NK-92 (cell line): Measurements from ENCODE around the gene SLAMF9.

Experiments
- DNase-seq: peaks from one replicate; lab custom pipeline; 2025; ENCODE audit not compliant: unreplicated experiment; lab: John Stamatoyannopoulos, UW

The SLAMF9 gene

DNA sequence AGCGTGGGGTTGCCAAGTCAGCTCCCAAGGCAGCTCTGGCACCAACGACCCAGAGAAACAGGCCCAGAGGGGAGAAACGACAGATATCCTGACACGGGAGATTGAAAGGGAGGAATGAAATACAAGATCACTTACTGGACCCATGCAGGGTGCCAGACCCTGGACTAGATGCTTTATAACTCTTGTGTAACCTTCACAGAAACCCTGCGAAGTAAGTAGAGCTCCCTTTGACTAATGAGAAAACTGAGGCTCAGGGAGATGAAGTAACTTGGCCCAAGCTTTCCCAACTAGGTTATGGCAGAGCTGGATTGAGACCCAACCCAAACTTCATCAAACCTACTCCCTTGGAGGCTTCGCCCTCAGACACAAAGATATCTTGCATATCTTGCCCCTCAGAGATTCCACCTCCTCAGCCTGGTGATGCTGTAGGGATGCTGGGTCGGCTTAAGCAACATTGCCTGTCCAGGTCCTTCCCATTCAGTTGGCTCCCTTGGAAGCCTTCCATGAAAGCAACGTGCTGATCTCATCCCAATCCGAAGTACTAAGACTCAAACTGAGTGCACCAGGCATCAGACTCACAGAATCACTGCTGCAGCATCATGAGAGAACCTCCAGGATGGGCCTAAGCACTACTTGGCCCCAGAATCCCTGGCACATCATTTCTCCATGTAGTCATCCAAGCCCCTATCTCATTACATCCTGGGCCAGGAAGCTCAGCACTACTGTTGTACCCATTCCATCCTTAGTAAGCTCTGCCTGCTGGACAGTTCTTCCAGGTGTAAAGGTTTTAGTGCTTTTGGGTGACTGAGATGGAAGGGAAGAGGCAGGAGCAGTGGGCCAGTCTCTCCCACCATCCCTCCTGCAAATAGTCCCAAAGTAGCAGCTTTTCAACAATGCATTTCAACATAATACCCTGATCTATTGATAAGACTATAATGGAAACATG is 7.5 kb downstream of the SLAMF9 start:
- DNase-seq, result no peak

DNA sequence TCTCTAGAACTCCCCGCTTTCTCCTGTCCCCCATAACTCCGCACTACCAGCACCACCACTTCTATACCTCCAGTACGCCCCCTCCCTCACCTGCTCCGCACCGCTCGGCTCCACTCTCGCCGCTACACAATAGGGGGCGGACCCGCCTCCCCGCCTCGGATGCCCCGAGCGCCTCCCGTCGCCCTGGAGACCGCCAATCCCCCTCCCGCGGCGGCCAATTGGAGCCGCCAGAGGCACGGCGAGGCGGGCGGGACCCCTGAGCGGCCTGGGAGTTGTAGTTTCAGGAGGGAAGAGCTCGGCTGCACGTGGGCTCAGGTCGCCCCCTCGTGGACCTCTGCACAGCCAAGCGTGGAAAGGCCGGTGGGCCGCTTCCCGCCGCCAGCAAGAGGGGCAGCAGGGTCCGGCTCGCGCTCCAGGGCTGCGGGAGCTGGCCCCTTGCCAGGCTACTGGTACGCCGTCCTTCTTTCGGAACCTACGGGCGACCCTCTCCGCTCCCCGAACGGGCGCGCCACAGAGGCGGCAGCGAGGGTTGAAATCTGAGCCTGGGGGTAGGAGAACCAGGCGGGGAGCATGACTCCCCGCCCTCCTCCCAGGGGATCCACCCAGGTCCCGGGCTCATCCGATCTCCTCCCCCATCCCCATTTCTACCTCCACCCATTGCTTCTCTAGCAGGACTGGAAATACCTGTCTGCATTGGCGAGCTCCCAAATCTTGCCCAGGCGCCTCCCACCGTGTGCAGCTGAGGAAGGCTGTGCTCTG is 8.4 kb downstream of the SLAMF9 start, which contains the start of gene IGSF9:
IGSF9 (minus strand) TSS at position 131 of the 759 bp plus-strand sequence. CDS start 2,159 bp downstream, outside the sequence.
- DNase-seq, result no peak

DNA sequence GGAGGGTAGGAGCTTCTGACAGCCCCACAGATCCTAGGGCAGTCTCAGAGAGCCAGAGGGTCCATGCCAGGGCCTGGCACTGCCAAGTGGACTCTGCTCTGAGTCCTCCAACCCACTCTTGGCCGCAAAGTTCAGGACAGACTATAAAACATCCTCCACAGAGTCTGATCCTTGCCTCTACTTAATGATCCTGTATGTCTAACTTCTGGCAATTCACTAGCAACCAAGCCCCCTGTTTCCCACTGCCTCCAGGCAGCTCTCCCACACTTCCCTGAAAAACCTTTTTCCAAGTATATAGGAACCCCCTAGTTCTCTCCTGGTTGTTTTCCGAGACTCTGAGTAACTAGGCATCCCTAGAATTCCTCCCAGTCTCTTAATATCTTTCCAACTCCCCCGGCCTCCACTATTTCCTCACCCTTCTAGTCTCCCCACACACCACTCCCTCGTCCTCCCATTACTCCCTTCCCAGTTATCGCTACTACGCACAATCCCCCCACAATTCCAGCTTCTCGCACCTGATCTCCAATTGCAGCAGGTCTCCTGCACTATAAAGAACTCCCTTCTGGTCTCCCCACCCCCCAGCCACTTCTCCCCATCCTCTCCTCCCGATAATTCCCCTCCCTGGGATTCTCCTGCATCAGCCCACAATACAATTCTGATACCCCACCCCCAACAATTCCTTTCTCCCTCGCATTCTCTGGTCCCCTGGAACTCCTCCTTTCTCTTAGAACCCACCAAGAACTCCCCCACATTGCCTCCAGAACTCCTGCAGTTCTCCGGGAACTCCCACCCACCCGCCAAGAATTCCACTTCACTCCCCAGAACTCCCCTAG is 9.2 kb downstream of the SLAMF9 start:
- DNase-seq, result no peak

DNA sequence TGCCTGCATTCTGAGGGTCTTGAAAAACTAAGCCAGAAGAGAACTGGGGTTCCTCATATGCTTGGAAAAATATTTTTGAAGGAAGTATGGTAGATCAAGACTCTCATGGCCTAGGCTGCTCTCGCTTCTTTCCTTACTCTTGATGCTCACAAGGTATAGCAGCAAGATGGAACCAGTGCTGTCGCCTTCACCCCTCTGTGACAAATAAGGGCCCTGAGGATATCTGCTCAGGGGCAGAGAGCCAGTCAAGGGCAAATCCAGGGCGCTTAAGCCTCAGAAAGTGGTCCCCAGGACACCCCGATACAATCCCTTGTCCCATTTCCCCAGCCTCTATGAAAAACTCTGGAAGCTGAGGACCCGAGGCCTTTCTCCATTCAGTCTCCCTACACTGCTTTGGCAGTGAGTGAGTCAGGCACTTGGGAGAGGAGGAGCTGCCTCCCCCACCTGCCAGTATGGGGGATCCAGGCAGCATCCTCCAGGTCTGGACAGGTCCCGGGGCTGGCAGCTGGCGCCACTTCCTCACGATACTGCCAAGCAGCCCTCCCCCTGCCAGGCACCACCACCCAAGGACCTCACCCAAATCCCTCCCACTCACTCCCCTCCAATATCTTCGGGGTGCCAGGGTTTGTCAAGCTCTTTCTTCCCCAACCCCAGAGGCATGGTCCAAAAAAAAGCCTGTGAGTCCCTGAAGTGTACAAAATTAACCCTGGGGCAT is 10.0 kb downstream of the SLAMF9 start:
- no peak for DNase-seq

DNA sequence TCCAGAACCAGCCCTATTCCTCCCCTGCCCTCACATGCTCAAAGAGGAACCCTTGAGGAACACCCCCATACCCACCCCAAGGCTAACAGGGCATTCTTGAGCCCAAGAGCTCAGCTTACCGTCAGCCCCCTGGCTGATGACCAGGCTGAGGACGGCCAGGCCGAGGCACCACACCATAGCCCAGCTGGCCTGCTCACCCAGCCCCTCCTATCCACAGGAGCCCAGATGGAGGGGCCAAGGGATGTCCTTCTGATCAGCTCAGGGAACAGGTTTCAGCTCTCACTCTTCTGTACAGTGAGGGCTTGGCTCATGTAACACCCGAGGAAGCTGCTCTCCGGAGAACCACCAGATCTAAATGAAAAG is 10.8 kb downstream of the SLAMF9 start:
- DNase-seq, result no peak

DNA sequence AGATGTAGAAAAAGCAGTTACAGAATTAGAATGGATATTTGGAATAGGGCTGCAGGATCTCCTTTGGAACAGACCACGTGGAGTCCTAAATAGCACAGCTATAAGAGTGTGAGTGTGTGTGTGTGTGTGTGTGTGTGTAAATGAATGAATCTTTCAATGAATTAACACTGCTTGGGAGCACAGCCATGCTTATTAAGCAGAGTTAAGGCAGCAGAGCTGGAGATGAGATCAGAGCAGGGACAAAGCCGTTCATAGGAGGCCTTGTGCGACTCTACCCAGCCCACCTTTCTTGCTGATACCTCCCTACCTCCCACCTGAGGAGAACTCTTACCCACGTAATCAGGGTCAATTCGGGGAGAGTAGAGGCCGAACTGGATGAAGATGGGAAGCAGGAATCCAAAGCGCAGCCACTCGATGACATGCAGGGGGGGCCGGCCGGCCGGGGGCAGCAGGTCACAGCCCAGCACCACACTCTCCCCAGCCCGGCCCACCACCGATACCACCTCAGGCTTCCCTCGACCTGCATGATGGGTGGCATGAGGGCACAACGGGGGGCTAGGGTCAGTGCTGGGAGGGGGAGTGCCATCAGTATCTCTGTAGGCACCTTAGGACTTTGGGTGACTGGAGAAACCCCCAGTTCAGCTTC is 11.3 kb downstream of the SLAMF9 start:
- DNase-seq, result no peak

DNA sequence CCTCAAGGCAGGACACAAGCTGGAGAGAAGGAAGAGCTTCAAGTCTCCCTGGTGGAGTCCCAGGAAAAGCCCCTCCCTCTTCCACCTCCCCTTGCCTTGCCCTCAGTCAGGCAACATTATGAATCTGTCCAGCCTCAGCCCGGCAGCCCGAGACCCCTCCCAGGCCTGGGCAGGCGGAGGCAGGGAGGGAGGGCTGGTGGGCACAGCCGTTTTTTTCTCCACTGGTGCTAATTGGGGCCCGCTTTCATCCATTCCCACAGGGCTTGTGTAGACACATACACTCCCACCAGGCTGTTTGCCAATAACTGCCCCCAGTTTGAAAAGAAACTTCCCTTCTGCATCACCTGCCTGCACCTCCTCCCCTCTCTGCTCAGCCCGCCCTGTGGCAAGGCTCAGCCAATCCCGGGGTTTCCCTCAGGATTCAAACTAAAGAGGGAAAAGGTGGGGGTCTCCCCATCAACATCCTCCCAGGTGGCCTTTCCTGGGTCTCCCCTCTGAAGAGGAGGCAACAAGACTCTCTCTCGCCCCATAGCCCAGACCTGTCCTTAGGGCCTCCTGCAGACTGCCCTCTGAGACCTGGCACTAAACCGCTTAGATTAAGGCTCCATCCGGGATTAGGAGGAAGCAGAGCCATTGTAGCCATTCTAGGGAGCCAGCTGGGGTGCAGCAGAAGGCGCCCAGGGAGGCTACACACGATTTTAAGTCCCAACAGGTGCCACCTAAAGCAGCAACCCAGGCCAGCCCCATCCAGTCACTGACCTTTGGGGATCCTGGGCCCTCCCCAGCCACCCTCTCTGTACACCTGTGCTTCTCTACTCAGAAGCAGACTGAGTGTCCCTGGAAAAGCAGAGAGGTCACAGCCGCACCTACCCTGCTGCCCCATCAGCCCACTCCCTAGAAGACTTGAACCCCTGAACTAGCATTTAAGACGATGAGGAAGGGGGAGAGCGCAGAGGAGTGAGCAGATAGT is 12.2 kb downstream of the SLAMF9 start:
- no peak for DNase-seq

DNA sequence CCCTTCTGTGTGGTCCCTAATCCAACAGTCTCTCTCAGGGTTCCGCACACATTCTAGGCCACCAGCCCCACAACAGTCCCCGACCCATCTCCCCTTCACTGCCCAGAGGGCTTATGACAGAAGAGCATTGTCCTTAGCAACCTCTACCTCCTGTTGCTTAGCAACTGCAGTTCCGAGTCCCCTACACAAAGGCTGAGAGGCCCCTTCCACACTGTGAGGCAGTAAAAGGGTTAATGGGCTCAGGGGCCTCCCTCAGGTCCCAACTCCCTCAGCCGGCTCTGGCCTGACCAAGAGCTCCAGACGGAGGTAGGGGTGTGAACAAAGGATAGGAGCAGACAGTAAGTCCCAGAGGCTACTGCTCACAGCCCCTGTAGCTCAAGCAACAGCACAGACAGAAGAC is 12.9 kb downstream of the SLAMF9 start:
- no peak for DNase-seq

DNA sequence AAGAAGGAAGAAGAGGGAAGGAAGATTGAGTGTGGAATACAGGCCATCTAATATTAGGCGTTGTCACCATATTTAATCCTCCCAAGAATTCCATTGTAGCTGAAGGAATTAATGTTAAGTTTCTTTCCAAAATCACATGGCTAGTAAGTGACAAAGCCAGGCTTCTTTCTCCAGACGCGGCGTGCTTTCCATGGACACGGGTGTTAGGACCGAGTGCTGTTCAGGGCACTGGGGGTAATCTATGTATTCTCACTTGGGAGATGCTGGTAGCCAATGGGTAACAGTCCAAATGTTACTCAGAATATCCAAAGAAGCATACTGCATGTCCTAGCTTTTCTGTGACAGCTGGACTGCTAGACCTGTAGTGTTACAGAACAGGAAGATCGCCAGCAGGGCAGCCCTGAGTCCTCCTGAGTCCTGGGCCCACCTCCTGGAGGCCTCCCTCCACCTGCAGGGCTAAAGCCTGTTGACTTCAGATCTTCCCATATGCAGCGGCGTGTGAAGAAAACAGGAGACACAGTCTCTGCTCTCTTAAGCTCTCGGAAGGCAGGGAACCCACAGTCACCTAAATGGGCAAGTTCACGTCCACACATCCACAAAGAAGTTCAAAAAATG is 13.9 kb downstream of the SLAMF9 start:
- DNase-seq, result no peak

DNA sequence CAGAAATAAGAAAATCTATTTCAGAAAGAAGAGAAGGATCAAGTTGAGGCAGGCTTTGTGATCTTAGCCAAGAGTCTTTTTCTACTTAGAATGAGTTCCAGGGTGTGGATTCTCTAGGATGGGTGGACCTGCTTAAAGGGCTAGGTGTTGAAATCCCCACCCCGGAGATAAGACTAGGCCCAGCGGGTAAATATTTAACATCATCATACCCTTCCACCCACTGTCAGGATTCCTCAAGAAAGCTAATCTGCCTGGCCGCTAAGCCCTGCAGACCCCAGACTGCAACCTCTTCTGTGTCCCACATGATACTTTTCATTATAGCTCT is 14.4 kb downstream of the SLAMF9 start:
- DNase-seq, result no peak

DNA sequence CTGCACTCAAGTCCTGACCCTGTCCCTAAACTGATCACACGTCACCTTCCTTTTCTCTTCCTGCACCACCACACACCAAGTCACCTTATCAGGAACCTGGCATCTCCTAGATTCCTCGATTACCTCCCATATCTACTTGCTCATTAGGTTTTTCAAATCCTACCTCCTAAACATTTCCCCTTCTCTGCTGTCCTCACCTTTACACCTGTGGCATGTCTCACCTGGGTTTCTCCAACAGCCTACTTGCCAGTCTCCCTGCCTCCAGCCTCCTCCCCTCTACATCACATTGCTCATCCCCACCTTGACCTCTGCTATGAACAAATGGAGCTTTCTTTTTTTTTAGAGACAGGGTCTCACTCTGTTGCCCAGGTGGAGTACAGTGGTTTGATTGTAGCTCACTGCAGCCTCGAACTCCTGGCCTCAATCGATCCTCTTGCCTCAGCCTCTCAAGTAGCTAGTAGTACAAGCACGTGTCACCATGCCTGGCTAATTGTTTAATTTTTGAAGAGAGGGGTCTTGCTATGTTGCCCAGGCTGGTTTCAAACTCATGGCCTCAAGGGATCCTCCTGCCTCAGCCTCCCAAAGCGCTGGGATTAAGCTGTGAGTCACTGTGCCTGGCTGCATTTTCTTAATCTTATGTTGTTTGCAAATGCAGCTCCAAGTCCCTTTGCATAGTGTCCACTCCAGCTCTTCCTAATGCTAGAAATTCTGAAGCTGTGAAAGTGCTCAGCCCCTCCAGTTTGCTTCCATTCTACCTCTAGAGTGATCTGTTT is 14.9 kb downstream of the SLAMF9 start:
- DNase-seq, result no peak

DNA sequence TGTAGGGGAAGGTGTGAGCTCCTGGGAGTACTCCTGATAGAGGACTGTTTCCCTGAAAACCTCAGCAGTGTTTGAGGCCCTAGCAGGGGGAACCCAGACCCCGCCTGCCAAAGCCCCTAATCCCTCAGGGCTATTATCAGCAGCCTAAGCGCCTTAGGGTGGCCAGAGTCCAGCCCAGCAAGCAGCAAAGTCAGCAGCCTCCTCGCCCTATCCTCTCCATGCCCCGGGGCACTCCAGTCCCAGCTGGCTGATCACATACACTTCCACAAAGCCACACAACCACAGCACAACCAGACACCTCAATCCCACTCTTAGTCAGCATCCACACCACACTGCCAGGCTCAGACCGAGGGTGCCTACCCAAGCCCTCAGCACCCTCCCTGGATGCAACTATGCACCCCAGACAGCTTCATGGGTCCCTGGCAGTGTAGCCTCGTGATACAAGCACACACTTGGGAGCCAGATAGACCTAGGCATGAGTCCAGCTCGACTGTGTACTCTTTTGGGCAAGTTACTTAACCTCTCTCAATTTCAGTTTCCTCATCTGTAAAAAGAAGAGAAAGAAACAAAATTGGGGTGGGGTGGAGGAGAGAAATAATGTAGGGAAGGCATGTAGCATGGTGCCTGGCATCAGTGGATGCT is 15.7 kb downstream of the SLAMF9 start:
- DNase-seq, result no peak

DNA sequence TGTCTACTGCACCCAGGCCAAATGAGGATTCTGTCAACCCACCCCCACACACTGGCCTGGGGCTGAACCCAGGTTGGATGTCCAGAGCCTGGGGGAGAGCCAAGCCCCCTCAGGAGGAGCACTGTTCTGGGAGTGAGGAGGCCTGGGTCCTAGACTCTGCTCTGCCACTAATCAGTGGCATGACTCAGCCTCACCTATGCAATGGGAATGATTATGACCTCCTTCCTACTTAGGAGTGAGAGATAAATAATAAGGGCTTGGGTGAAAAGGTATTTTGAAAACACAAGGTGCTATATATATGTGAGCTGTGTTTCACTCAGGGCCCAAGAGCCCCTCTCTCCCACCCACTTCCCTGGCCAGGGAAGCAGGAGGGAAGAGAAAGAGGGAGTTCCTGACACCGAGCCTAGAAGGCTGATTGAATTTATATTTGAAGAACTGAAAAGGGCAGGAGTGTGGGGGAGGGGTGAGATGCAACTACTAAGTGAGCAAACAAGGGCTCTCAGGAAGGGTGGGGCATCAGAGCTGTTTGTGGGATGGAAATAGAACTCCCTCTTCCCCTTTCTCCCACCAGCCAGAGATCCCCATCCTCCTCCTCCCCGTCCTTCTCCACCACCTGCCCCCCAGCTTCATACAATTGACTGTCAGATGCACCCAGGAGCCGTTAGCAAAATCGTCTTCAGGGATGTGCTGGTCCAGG is 16.8 kb downstream of the SLAMF9 start:
- DNase-seq, result no peak

DNA sequence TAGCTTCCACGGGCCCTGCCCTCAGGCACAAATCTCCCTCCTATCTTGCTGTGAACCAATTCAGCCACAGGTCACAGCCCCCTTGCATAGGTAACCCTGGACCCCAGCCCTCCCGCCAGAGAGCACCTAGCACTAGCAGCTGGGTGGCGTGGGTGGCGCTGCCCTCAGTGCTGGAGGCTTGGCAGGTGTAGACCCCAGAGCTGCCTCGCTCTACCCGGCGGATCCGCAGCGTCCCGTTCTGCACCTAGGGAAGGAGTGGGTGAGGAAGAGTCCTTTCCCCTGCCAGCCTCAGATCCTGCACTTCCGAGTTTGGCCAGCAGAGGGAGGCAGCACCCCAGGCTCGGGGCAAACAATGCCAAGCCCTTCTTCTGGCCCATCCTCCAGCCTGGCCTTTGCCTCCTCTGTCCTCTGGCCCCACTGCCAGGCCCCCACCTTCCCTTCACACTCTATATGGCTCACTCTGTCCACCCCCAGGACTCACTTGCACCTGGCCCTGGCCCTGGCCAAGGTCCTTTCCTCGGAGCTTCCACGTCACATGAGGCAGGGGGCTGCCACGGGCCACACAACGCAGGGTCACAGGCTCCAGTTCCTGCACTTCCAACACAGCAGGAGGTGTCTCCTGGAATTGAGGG is 17.6 kb downstream of the SLAMF9 start:
- no peak for DNase-seq

DNA sequence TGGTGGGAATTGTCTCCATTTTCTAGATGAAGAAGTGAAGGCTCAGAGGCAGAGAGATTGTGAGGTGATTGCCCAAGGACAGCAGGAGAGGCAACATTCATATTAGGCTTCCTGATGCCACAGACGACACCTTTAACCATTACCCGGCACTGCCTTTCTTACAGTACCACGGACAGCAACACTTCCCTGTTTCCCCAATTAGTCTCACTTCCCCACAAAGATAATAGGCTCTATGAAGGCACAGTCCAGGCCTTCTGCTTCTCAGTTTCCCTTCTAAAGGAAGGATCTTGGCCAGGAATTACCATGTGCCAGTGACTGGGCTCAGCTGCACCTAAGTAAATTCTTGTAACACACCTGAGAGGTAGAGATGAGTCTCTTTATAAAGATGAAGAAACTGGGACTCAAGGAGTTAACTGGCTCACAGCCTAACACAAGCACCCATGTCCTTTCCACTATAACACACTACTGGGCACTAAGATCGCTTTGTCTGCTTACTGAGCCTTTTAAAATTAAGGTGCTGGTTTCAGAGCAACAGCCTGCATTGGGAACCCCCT is 18.2 kb downstream of the SLAMF9 start:
- no peak for DNase-seq

DNA sequence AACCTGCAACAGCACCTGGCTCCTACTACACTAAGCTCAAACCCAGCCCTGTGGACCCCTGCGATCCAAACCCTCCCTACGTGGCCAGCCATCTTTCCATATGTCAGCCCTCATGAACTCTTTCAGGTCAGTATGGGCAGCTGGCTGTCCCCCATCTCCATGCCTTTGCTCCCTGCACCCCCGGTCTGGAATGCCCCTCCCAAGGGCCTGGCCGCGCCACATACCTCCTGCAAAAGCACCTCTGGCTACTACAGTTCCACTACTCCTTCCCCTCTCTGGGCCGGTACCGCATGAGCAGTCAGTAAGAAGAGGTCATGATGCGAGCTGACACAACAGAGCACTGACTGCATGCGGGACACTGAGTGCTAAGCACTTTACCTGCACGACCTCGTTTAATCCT is 18.7 kb downstream of the SLAMF9 start:
- DNase-seq, result no peak
